Tibial artery (tissue), 4 donors: ENCODE results near the gene SYAP1.
"Not testable (repeated sequence)": the region's sequence is repeated elsewhere in the genome, so short reads cannot be mapped to it uniquely, and the experiment has no call there.

Experiments
- DNase-seq, 2 donors: peaks; one replicate each; pipeline ENCODE4 v3.0.0-alpha.2; 2019
- H3K27ac ChIP-seq, 2 donors: fragments of 200-600 bp; sonication (generic) in 1 of 2; 1 replicate in 1 of 2; 2 replicates in 1 of 2; pipeline ENCODE4 v1.5.1; 2018 to 2019; ENCODE audit warnings: mild to moderate bottlenecking in 1 of 2
- H3K27me3 ChIP-seq, 2 donors: fragments of 200-600 bp; sonication (generic) in 1 of 2; one replicate each; pipeline versions ENCODE4 v1.5.1 to v1.6.0; 2016 to 2019
- H3K36me3 ChIP-seq, 3 donors: fragments of 200-600 bp; sonication (generic) in 2 of 3; one replicate each; pipeline ENCODE4 v1.5.1; 2016 to 2019; ENCODE audit warnings: mild to moderate bottlenecking in 2 of 3
- H3K4me1 ChIP-seq, 4 donors: fragments of 200-600 bp; sonication (generic) in 2 of 4; 1 replicate in 3 of 4; 2 replicates in 1 of 4; pipeline ENCODE4 v1.5.1; 2016 to 2019
- H3K4me3 ChIP-seq, 2 donors: fragments of 200-600 bp; sonication (generic) in 1 of 2; 1 replicate in 1 of 2; 2 replicates in 1 of 2; pipeline ENCODE4 v1.5.1; 2018 to 2019; ENCODE audit warnings: mild to moderate bottlenecking in 2 of 2
- H3K9me3 ChIP-seq, 3 donors: fragments of 200-600 bp; sonication (generic) in 1 of 3; one replicate each; pipeline ENCODE4 v1.5.1; 2016 to 2019
- CTCF ChIP-seq, 2 experiments: fragments of 200-600 bp in 1 of 2; fragments of 450-650 bp in 1 of 2; IDR thresholded peaks; one replicate each; pipeline ENCODE4 v1.5.1; 2017 to 2019; ENCODE audit warnings: antibody characterized with exemption in 2 of 2, mild to moderate bottlenecking in 1 of 2, moderate library complexity in 1 of 2
- intact Hi-C: fragments of 100-400 bp; cut with DNase I; formaldehyde crosslinking; loops from one replicate; pipeline ENCODE4 v1.15.0; 2023; ENCODE audit warnings: low total_unique reads

SYAP1 gene

GRCh38 chrX:16771483-16772398 is 52.3 kb downstream of the SYAP1 start:
- intact Hi-C loops = no loop called here

GRCh38 chrX:16772460-16772859 is 53.0 kb downstream of the SYAP1 start:
- Histone ChIP-seq H3K27ac (no peak overlapping the region), H3K36me3 (no peaks in the 10 kb centered on the region), H3K27me3 (no peaks in the 10 kb centered on the region), H3K4me1 (no peaks in the 10 kb centered on the region), H3K9me3 (no peaks in the 10 kb centered on the region), H3K4me3 (no peak overlapping the region)
- intact Hi-C loops = no loop called here
- no peak for DNase-seq
- no peak for TF ChIP-seq CTCF (IDR thresholded peaks at IDR 0.05)

More at GRCh38 chrX:16771483-16772398, 52.3 kb downstream of the SYAP1 start:
- H3K27ac ChIP-seq = no peak overlapping the region
- no peaks in the 10 kb centered on the region for H3K9me3 ChIP-seq
- H3K4me3 ChIP-seq = no peak overlapping the region
- H3K4me1 ChIP-seq = no peaks in the 10 kb centered on the region
- DNase-seq = no peak
- no peaks in the 10 kb centered on the region for H3K27me3 ChIP-seq
- H3K36me3 ChIP-seq = no peaks in the 10 kb centered on the region
- TF ChIP-seq CTCF (IDR thresholded peaks at IDR 0.05) = no peak

- Histone ChIP-seq H3K9me3 (no peaks in the 10 kb centered on the region), H3K27me3 (no peaks in the 10 kb centered on the region), H3K4me1 (no peaks in the 10 kb centered on the region), H3K36me3 (no peaks in the 10 kb centered on the region), H3K27ac (no peak overlapping the region), H3K4me3 (no peak overlapping the region)
- TF ChIP-seq CTCF (IDR thresholded peaks at IDR 0.05) = no peak
- DNase-seq = no peak
- intact Hi-C loops = no loop called here
Measured at GRCh38 chrX:16774746-16775145, 55.3 kb downstream of the SYAP1 start.

- intact Hi-C loops = no loop called here
- no peak for TF ChIP-seq CTCF (IDR thresholded peaks at IDR 0.05)
- Histone ChIP-seq H3K9me3 (no peaks in the 10 kb centered on the region), H3K4me1 (no peaks in the 10 kb centered on the region), H3K4me3 (no peak overlapping the region), H3K27me3 (no peaks in the 10 kb centered on the region), H3K36me3 (no peaks in the 10 kb centered on the region), H3K27ac (no peak overlapping the region)
- DNase-seq = no peak
Measured at GRCh38 chrX:16778545-16778944, 59.1 kb downstream of the SYAP1 start.

- intact Hi-C loops = no loop called here
- Histone ChIP-seq H3K27ac (no peak overlapping the region), H3K4me3 (no peak overlapping the region), H3K27me3 (no peaks in the 10 kb centered on the region), H3K9me3 (no peaks in the 10 kb centered on the region), H3K36me3 (no peaks in the 10 kb centered on the region), H3K4me1 (no peaks in the 10 kb centered on the region)
- no peak for TF ChIP-seq CTCF (IDR thresholded peaks at IDR 0.05)
- no peak for DNase-seq
Measured at GRCh38 chrX:16778993-16779392, 59.6 kb downstream of the SYAP1 start.

GRCh38 chrX:16779815-16780214 is 60.4 kb downstream of the SYAP1 start:
- not testable (repeated sequence) for DNase-seq, H3K9me3 ChIP-seq, H3K27me3 ChIP-seq, H3K36me3 ChIP-seq, H3K4me1 ChIP-seq, H3K4me3 ChIP-seq, H3K27ac ChIP-seq
- intact Hi-C loops = loop anchor here (10.0 kb wide), 1 partner anchor 1025 kb away; no protein-coding TSS in a partner anchor
